Mucosa of stomach (tissue), 1 donor: ENCODE data around the gene MB.

Experiments used
- H3K27me3 ChIP-seq: one replicate; pipeline ENCODE4 v1.7.0; 2013; ENCODE audit warnings: mild to moderate bottlenecking, low read length; ENCODE audit not compliant: control insufficient read depth, insufficient read depth
- H3K36me3 ChIP-seq: one replicate; pipeline ENCODE4 v1.7.0; 2013; ENCODE audit warnings: low read length; ENCODE audit not compliant: control insufficient read depth, insufficient read depth
- H3K4me1 ChIP-seq: one replicate; pipeline ENCODE4 v1.7.0; 2013; ENCODE audit warnings: mild to moderate bottlenecking, low read length; ENCODE audit not compliant: control insufficient read depth, insufficient read depth
- H3K4me3 ChIP-seq: one replicate; pipeline ENCODE4 v1.7.0; 2013; ENCODE audit warnings: low read length
- H3K9ac ChIP-seq: one replicate; pipeline ENCODE4 v1.7.0; 2013; ENCODE audit warnings: mild to moderate bottlenecking, low read length, moderate library complexity
- H3K9me3 ChIP-seq: one replicate; pipeline ENCODE4 v1.7.0; 2013; ENCODE audit warnings: mild to moderate bottlenecking, low read length, moderate library complexity; ENCODE audit not compliant: control insufficient read depth
- donor health status: Pancreatic carcinoma.

Gene MB

DNA sequence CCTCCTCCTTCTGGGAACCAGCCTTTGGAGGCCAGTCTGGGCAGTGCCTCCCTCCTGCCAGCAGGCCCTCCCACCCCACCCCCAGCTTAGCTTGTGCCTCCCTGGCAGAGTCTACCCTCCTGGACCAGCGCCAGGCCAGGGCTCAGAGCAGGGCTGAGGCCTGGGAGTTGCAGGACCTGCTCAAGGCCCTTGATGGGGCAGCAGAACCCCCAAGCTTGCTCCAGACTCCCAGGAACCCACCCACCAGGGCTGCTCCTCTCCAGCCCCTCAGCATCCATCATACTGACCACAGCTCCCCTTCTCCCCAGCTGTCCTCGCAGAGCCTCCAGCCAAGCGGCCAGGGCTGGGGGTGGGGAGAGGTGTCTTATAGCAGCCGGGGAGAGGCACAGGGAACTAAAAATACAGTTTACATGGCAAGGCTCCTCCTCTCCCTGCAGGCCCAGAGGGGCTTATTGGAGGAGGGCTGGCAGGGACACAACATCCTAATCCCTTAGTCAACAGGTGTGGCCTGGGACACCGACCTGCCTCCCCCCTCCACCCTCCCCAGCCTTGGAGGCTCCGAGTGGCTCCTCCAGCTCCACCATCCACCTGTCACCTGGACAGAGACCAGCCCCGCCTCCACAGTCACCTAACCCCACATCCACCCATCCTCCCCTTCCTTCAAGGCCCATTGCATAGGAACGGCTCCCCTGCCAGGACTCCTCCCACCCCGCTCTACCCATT is 5.2 kb upstream of the MB start:
- H3K9ac ChIP-seq, result no peak overlapping the region
- H3K4me3 ChIP-seq, result no peak overlapping the region

DNA sequence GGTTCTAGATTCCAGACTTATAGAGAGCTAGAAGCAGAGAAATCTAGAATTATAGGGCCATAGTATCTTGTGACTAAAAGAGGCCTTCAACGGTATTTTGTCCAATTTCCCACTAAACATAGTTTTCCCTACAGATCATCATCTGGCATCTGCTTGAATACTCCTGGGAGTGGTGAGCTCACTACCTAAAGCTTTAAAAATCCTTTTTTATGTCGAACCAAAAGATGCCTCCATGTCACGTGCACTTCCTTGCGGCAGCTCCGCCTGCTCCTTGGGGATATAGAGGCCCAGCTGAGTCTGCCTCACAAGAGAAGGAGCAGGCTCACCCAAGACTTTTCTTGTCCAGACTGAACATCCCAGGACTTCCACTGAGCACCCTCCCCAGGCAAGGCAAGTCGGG is 4.3 kb upstream of the MB start:
- H3K36me3 ChIP-seq, result no peaks in the 10 kb centered on the region
- H3K4me1 ChIP-seq, result peaks cover 13% of the 10 kb centered on the region
- no peaks in the 10 kb centered on the region for H3K27me3 ChIP-seq
- H3K4me3 ChIP-seq, result no peak overlapping the region
- no peak overlapping the region for H3K9ac ChIP-seq
- no peaks in the 10 kb centered on the region for H3K9me3 ChIP-seq

More for the DNA sequence above, 5.2 kb upstream of the MB start:
- H3K27me3 ChIP-seq, result no peaks in the 10 kb centered on the region
- H3K36me3 ChIP-seq, result no peaks in the 10 kb centered on the region
- peaks cover 17% of the 10 kb centered on the region for H3K4me1 ChIP-seq
- no peaks in the 10 kb centered on the region for H3K9me3 ChIP-seq

DNA sequence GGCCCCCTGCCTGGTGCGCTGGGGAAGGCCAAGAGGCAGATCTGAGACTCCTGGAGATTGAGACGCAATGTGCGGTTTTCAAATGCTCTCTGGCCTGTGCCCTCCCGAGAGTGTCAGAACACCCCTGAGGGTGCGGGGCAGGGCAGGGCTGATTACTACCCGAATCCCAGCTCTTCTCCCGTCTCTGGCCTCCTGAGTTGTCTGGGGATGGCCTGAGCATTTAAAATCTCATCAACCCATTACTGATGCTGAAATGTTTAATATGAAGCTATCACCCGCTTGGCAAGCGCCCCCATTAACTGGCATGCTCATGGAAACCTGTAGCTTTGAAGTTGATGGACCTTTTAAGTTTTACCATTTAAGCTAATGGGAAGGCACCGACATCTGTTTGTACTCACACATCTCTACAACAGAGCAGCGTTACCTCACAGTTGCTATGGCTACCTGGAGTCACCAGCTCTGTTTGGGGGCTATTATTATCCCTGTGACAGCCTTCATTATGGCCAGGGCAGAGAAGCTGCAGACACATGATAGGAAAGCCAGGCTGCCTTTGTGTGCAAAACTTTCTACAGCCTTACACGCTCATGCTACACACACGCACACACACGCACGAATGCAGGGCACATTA is 3.6 kb upstream of the MB start:
- Histone ChIP-seq H3K4me1 (peaks cover 13% of the 10 kb centered on the region), H3K9me3 (no peaks in the 10 kb centered on the region), H3K27me3 (no peaks in the 10 kb centered on the region), H3K36me3 (no peaks in the 10 kb centered on the region), H3K4me3 (no peak overlapping the region), H3K9ac (no peak overlapping the region)

DNA sequence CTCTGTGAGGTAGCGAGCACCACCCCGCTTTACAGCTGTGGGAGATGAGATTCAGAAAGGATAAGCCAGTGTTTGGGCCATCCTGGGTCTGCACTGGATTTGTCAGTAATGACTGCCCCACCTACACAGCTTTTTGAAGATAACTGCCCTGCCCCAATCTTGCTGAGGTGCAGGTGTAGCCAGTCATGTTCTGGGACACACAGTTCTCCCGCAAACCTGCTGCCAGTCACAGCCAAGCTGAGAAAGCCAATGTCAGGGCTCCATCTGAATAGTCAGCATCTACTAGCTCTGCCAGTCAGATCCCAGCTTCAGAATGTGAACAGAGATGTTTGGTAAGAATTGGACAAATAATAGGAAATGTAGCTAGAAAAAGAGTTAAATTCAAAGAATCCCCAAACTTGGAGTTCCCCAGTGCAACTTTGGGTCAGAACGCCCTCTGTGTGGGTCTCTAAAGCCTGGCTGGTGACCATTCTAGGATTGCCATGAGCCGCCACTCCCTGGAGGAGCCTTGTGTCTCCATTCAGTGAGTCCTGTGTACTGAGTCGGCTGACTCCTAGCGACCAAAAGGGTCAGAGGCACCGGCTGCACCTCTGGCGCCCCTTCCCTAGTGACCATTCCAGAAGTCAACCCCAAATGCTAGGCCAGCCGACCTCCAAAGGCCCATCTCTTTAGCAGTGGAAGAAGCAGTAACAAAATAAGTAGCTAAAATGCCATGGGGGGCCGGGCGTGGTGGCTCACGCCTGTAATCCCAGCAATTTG is 2.4 kb upstream of the MB start:
- Histone ChIP-seq H3K9me3 (no peaks in the 10 kb centered on the region), H3K4me1 (peaks cover 13% of the 10 kb centered on the region), H3K4me3 (no peak overlapping the region), H3K9ac (no peak overlapping the region), H3K27me3 (no peaks in the 10 kb centered on the region), H3K36me3 (no peaks in the 10 kb centered on the region)

DNA sequence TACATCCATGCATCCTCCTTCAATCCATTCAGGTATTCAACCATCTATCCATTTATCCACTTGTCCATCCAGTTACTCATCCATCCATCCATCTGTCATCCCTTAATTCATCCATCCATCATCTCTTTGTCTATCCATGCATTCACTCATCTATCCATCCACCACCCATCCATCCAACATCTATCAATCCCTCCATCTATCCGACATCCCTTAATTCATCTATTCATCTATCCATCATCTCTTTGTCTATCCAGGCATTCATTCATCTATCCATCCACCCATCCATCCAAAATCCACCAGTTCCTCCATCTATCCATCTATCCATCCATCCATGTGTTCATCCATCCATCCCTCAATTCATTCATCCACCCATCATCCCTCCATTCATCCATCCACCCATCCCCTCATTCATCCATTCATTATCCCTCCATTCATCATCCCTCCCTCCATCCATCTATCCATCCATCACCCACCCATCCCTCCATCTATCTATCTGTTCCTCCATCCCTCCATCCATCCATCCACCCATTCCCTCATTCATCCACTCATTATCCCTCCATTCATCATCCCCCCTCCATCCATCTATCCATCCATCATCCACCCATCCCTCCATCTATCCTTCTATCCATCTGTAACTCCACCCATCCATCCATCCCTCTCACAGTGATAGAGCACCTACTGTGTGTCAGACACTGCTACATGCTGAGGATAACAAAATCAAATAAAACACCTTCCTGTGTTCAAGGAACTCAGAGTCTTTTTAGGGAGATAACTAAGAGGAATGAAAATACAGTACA is 1.5 kb upstream of the MB start:
- H3K36me3 ChIP-seq, result no peaks in the 10 kb centered on the region
- no peak overlapping the region for H3K9ac ChIP-seq
- no peaks in the 10 kb centered on the region for H3K27me3 ChIP-seq
- no peaks in the 10 kb centered on the region for H3K9me3 ChIP-seq
- H3K4me1 ChIP-seq, result peaks cover 13% of the 10 kb centered on the region
- H3K4me3 ChIP-seq, result no peak overlapping the region

DNA sequence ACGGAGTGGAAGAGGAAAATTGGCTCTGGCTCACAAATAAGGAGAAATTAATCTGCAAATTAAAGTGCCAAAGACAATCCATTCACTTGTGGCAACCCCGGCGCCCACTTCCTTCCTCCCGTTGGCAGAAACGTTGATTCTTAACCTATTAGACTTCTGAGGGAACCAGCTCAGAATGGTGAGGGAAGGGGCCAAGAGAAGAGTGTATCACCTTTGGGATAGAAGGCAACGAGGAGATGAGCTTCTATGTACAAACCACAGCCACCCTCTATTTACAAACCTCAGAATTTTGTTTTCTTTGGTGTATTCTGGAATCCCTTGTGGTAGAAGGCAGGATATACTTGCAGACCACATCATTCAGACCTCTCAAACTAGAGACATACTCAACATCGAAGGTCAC is 1.1 kb downstream of the MB start:
- Histone ChIP-seq H3K4me1 (no peaks in the 10 kb centered on the region), H3K9ac (no peak overlapping the region), H3K4me3 (no peak overlapping the region), H3K36me3 (no peaks in the 10 kb centered on the region), H3K9me3 (no peaks in the 10 kb centered on the region), H3K27me3 (no peaks in the 10 kb centered on the region)

DNA sequence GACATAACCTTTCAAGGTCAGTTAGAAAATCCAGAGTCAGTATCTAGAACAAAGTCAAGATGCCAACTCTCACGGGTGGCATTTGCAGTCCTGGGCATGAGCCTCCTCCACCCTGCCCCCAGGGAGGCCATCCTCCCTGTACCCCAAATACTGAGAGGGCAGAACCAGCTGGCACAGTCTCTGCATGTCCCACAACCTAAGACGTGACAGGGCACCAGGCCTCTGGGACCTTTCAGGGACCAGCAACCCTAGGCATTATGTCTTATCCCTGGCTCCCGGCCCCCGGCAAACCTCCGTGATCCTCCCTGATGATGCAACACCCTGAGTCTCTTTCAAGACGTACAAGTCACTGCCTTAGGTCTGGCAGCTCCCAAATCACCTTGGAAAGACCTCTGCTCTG is 2.0 kb downstream of the MB start:
- H3K4me3 ChIP-seq, result no peak overlapping the region
- H3K9me3 ChIP-seq, result no peaks in the 10 kb centered on the region
- H3K4me1 ChIP-seq, result no peaks in the 10 kb centered on the region
- H3K9ac ChIP-seq, result no peak overlapping the region
- H3K27me3 ChIP-seq, result no peaks in the 10 kb centered on the region
- H3K36me3 ChIP-seq, result no peaks in the 10 kb centered on the region

DNA sequence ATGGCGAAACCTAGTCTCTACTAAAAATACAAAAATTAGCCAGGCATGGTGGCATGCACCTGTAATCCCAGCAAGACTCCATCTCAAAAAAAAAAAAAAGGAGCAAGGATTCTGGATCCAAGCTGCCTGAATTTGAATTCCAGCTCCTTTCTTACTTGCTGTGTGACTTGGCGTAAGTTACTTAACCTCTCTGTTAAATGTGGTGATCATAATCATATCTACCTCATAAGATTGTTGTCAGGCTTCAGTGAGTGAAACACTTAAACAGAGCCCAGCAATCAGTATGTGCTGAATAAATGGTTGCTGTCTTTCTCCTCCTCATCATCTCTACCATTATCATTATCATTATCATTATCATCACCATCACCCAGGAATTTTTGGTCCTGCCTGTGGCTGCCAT is 2.7 kb downstream of the MB start:
- Histone ChIP-seq H3K36me3 (no peaks in the 10 kb centered on the region), H3K9ac (no peak overlapping the region), H3K27me3 (no peaks in the 10 kb centered on the region), H3K9me3 (no peaks in the 10 kb centered on the region), H3K4me1 (no peaks in the 10 kb centered on the region), H3K4me3 (no peak overlapping the region)

DNA sequence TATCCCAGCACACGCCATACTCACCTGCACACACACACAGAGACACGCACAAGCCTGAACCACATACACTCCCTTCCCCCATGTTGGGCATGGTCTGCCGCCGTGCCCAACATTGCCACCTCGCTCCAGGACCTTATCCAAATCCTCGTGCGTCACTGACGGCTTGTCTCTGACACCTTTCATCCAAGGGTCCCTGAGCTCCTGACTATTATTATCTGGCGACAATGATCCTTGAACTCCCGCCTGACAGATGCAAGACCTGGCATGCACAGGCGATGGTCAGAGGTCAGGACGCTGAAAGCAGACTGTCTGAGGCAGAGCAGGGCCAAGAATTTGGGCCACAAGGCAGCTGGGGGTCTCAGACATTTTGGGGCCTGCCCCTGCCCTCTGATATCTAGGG is 4.2 kb downstream of the MB start:
- Histone ChIP-seq H3K4me3 (no peak overlapping the region), H3K36me3 (no peaks in the 10 kb centered on the region), H3K9me3 (no peaks in the 10 kb centered on the region), H3K9ac (no peak overlapping the region), H3K27me3 (no peaks in the 10 kb centered on the region), H3K4me1 (no peaks in the 10 kb centered on the region)

DNA sequence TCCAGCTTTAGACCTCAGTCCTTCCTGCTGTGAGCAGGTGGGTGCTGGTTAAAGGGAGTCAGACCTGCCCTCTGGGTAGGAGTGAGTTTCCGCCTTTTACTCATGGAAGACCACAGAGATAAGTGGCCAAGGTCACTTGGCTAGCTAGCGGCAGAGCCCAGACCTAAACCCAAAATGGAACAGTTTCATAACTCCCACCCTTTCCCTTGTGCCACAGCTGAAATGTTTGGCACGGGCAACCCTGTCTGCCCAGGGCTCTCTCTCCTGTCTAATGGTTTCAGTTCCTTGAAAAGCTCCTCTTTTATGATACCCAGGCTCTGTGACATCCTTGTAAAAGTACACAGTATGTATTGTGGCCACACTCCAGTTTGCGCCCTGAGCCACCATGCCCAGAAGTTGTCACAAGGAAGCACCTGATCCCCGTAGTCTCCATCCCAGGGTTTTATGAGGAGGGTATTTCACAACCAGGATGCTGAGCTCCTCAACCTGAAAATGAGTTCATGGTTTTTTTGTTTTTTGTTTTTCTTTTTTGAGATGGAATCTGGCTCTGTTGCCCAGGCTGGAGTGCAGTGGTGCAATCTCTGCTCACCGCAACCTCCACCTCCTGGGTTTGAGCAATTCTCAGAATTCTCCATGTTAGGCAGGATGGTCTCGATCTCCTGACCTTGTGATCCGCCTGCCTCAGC is 5.1 kb downstream of the MB start:
- Histone ChIP-seq H3K4me1 (no peaks in the 10 kb centered on the region), H3K27me3 (no peaks in the 10 kb centered on the region), H3K36me3 (no peaks in the 10 kb centered on the region), H3K9me3 (no peaks in the 10 kb centered on the region), H3K4me3 (no peak overlapping the region), H3K9ac (no peak overlapping the region)

DNA sequence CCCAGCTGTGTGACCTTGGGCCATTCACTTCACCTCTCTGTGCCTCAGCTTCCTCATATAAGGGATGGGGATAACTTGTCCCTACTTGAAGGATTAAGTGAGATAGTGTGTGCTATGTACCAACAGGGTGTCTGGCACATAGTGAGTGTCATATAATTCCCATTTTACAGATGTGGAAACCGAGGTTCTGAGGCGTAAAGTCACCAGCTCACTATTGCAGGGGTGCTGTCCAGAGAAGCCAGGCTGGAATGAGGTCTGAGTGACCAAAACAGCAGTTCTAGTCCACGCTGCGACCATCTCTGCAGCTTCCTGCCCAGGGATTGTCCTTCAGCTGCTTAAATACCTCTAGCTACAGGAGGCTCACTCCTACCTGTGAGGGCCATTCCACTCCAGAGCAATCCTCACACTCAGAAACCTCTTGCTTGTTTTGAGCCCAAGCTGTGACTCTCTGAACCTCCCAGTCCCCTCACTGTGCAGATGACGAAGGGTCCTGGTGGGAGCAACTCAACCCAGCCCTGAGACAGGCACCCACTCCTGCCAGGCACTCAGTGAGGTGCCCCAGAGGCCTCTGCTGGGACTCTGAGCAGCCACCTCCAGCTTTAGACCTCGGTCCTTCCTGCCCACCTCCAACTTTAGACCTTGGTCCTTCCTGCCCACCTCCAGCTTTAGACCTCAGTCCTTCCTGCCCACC is 5.8 kb downstream of the MB start:
- Histone ChIP-seq H3K4me3 (no peak overlapping the region), H3K36me3 (no peaks in the 10 kb centered on the region), H3K9ac (no peak overlapping the region)

More for the DNA sequence above, 5.8 kb downstream of the MB start:
- Histone ChIP-seq H3K4me1 (no peaks in the 10 kb centered on the region), H3K27me3 (no peaks in the 10 kb centered on the region), H3K9me3 (no peaks in the 10 kb centered on the region)
